Measurements from ENCODE around the gene ASF1B.

Gene ASF1B

GRCh38 chr19:14070268-14071050, 65.9 kb downstream of the ASF1B start:
- Histone ChIP-seq H3F3A (ENCODE audit: control insufficient read depth, insufficient read depth) (no peaks in the 10 kb centered on the region), H3K4me2 (ENCODE audit: low read length) (no peak overlapping the region), H3K4me3 (ENCODE audit: low read length) (no peak overlapping the region), H3K79me2 (ENCODE audit: control insufficient read depth, low read length) (no peaks in the 10 kb centered on the region), H4K20me1 (ENCODE audit: control insufficient read depth, insufficient read depth, low read depth, low read length) (no peaks in the 10 kb centered on the region), H3K36me3 (ENCODE audit: control insufficient read depth, low read length) (no peaks in the 10 kb centered on the region), H3K9me2 (replicated peaks; ENCODE audit: control insufficient read depth, low read length) (no peaks in the 10 kb centered on the region), H3K4me1 (ENCODE audit: control insufficient read depth, low read length) (peaks cover 36% of the 10 kb centered on the region), H3K27me3 (ENCODE audit: control insufficient read depth, low read length) (peaks cover 22% of the 10 kb centered on the region), H3K27ac (ENCODE audit: low read depth, low read length) (no peak overlapping the region), H3K9me3 (ENCODE audit: control insufficient read depth, insufficient read depth, low read length) (no peaks in the 10 kb centered on the region)
- TF ChIP-seq CTCF (IDR thresholded peaks at IDR 0.05; ENCODE audit: low read depth, low read length, poor library complexity, severe bottlenecking) (no peak), EZH2phosphoT487 (IDR thresholded peaks at IDR 0.05; ENCODE audit: borderline replicate concordance, low read length) (no peak)

Measured in DOHH2 (cell line).